ENCODE measurements around the gene TUBB2B. TPM values are rescaled to one million over a fixed set of nuclear protein-coding genes. Genes with fewer than 3 reads are reported as not detected.

The TUBB2B gene
- total RNA-seq, 1 donor from 2014 or later, result 6.9 TPM

DNA sequence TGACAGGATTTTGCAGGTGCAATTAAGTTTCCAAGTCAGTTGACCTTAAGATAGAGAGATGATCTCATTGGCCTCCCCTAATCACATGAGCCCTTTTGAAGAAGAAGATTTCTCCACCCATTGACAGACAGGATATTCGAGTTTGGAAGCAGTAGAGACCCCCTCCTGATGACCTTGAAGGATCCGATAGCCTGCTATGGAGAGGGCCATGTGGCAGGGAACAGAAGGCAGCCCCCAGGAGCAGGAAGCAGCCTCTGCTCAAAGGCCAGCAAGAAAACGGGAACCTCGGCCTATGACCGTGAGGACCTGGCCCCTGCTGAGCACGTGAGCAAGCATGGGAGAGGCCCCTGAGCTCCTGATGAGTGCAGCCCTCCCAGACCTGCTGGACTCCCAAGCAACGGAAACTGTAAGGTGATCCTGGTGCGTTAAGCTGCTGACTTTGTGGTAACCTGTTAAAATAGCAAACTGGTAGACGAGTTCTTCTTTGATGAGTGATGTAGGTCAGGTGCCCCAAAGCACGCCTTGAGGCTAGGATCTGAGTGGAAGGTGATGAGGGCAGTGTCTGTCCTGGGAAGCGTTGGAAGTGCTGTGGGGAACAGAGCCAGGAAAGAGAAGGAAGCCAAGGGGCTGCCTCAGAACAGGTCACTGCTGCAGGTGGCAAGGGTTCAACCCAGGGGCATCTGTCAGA lies 51.6 kb downstream of the TUBB2B start:
- no peaks in the 10 kb centered on the region for H3K9me3 ChIP-seq
- no peaks in the 10 kb centered on the region for H3K27me3 ChIP-seq
- intact Hi-C loops (cut with DNase I), result no loop called here
- no peaks in the 10 kb centered on the region for H3K4me1 ChIP-seq
- H3K4me3 ChIP-seq, result no peak overlapping the region
- TF ChIP-seq, protein P1, sequence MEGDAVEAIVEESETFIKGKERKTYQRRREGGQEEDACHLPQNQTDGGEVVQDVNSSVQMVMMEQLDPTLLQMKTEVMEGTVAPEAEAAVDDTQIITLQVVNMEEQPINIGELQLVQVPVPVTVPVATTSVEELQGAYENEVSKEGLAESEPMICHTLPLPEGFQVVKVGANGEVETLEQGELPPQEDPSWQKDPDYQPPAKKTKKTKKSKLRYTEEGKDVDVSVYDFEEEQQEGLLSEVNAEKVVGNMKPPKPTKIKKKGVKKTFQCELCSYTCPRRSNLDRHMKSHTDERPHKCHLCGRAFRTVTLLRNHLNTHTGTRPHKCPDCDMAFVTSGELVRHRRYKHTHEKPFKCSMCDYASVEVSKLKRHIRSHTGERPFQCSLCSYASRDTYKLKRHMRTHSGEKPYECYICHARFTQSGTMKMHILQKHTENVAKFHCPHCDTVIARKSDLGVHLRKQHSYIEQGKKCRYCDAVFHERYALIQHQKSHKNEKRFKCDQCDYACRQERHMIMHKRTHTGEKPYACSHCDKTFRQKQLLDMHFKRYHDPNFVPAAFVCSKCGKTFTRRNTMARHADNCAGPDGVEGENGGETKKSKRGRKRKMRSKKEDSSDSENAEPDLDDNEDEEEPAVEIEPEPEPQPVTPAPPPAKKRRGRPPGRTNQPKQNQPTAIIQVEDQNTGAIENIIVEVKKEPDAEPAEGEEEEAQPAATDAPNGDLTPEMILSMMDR (IDR thresholded peaks at IDR 0.05), result no peak
- TF ChIP-seq POLR2A (IDR thresholded peaks at IDR 0.05) (no peak), POLR2AphosphoS5 (IDR thresholded peaks at IDR 0.05; ENCODE audit: insufficient read depth in 1 of 2, low read depth in 1 of 2) (no peak)
- no peaks in the 10 kb centered on the region for H3K36me3 ChIP-seq
- DNase-seq (ENCODE audit: extremely low spot score in 2 of 2), result no peak
- no peak overlapping the region for H3K27ac ChIP-seq

Other genes starting within 250 kb of the TUBB2B start
- gene NQO2, start 227.8 kb downstream of the TUBB2B start, total RNA-seq, result 11.8 TPM
- 27.0 TPM for gene RIPK1, start 159.2 kb downstream of the TUBB2B start, total RNA-seq
- 10.3 TPM for gene BPHL, start 108.9 kb downstream of the TUBB2B start, total RNA-seq
- gene TUBB2A, start 70.1 kb downstream of the TUBB2B start, total RNA-seq, result 72.7 TPM
- gene PSMG4, start 31.3 kb upstream of the TUBB2B start, total RNA-seq, result 25.0 TPM
- gene SLC22A23, start 229.4 kb upstream of the TUBB2B start, total RNA-seq, result 40.5 TPM

All from vagina (tissue), 2 donors.